Left cardiac atrium (tissue), 4 donors: ENCODE data around the gene EFCAB12. TPM values are rescaled to one million over a fixed set of nuclear protein-coding genes. Genes with fewer than 3 reads are reported as not detected.
A peak's percentile ranks its signal among the peaks of the same experiment; 100 is the strongest.
"Not testable (repeated sequence)": the region's sequence is repeated elsewhere in the genome, so short reads cannot be mapped to it uniquely, and the experiment has no call there.

Source experiments
- ATAC-seq, 2 donors: fragments of 200-7000 bp; cut with Tn5 transposase; one replicate each; pipeline ENCODE4 v1.9.1; 2020; ENCODE audit warnings: mild to moderate bottlenecking in 2 of 2, moderate library complexity in 2 of 2
- DNase-seq: peaks from one replicate; pipeline ENCODE4 v3.0.0-alpha.2; 2020
- intact Hi-C, 2 donors: fragments of 100-400 bp; cut with DNase I; formaldehyde crosslinking; loops; one replicate each; pipeline versions ENCODE4 v1.14.1 to v1.15.1; 2022 to 2023
- total RNA-seq, 2 donors: library from RNA; stranded (reverse); fragmentation: NEBNext Ultra II Directional; extraction: Animal tissue kit (Norgen Biotek cat#: 25700); gene quantifications; one replicate each; pipeline ENCODE4 v1.2.1, GENCODE V29; 2021
- donor health status: DM: no; HTN: yes; CAD: no.
- donor health status: DM: no; HTN: yes; CAD: no; lungs with severe emphysema.
- donor health status: DM: yes; HTN: yes; CAD: no.
- donor health status: Dilated cardiomyopathy.

EFCAB12 gene
- total RNA-seq, 2 donors from 2014 or later: 0.32 to 0.37 TPM

- intact Hi-C loops: no loop called here
- ATAC-seq: peak; percentile 4 to 16
- no peak for DNase-seq
Measured at GRCh38 chr3:129428007-129428375, 445 bp downstream of the EFCAB12 start.

- ATAC-seq: no peak
- intact Hi-C loops: no loop called here
- no peak for DNase-seq
Measured at GRCh38 chr3:129425619-129426018, 2.8 kb downstream of the EFCAB12 start.

GRCh38 chr3:129425213-129425612, 3.2 kb downstream of the EFCAB12 start:
- DNase-seq: no peak
- no peak for ATAC-seq
- intact Hi-C loops: no loop called here

GRCh38 chr3:129424185-129424841, 4.1 kb downstream of the EFCAB12 start:
- DNase-seq (no peak), ATAC-seq (no peak)
- intact Hi-C loops: no loop called here

GRCh38 chr3:129422897-129423296, 5.5 kb downstream of the EFCAB12 start:
- ATAC-seq: no peak
- no peak for DNase-seq
- intact Hi-C loops: no loop called here

- no peak for DNase-seq
Measured at GRCh38 chr3:129421988-129422745, 6.3 kb downstream of the EFCAB12 start.

GRCh38 chr3:129421236-129421883, 7.1 kb downstream of the EFCAB12 start:
- DNase-seq (no peak), ATAC-seq (no peak)
- intact Hi-C loops: no loop called here

More at GRCh38 chr3:129421988-129422745, 6.3 kb downstream of the EFCAB12 start:
- intact Hi-C loops: no loop called here
- no peak for ATAC-seq

- DNase-seq (no peak), ATAC-seq (no peak)
- intact Hi-C loops: no loop called here
Measured at GRCh38 chr3:129419476-129419875, 9.0 kb downstream of the EFCAB12 start.

- no peak for ATAC-seq
- DNase-seq: no peak
Measured at GRCh38 chr3:129418041-129418973, 10.1 kb downstream of the EFCAB12 start.

GRCh38 chr3:129417326-129417725, 11.1 kb downstream of the EFCAB12 start:
- intact Hi-C loops: no loop called here
- ATAC-seq (peak; percentile 42 to 53), DNase-seq (no peak)

More at GRCh38 chr3:129418041-129418973, 10.1 kb downstream of the EFCAB12 start:
- intact Hi-C loops: no loop called here

- DNase-seq (no peak), ATAC-seq (no peak)
- intact Hi-C loops: no loop called here
Measured at GRCh38 chr3:129416415-129416814, 12.0 kb downstream of the EFCAB12 start.

- DNase-seq (no peak), ATAC-seq (no peak)
- intact Hi-C loops: no loop called here
Measured at GRCh38 chr3:129415830-129416229, 12.6 kb downstream of the EFCAB12 start.

GRCh38 chr3:129415378-129415777, 13.1 kb downstream of the EFCAB12 start:
- ATAC-seq (no peak), DNase-seq (no peak)
- intact Hi-C loops: no loop called here

- intact Hi-C loops: no loop called here
- DNase-seq (no peak), ATAC-seq (peak; percentile 71 to 79)
Measured at GRCh38 chr3:129413687-129414506, 14.5 kb downstream of the EFCAB12 start.

- ATAC-seq, intact Hi-C loops, DNase-seq: not testable (repeated sequence)
Measured at GRCh38 chr3:129413238-129413637, 15.2 kb downstream of the EFCAB12 start.

- DNase-seq: no peak
- ATAC-seq: no peak
- intact Hi-C loops: no loop called here
Measured at GRCh38 chr3:129412542-129413198, 15.8 kb downstream of the EFCAB12 start.

GRCh38 chr3:129410971-129411370, 17.5 kb downstream of the EFCAB12 start:
- intact Hi-C loops: no loop called here
- no peak for ATAC-seq
- DNase-seq: no peak

GRCh38 chr3:129409541-129409940, 18.9 kb downstream of the EFCAB12 start:
- ATAC-seq (no peak), DNase-seq (no peak)
- intact Hi-C loops: no loop called here
